ENCODE data around the gene ESRP2. TPM values are rescaled to one million over a fixed set of nuclear protein-coding genes. Genes with fewer than 3 reads are reported as not detected.

ESRP2 gene
- total RNA-seq, 1 donor = 0.86 TPM

DNA sequence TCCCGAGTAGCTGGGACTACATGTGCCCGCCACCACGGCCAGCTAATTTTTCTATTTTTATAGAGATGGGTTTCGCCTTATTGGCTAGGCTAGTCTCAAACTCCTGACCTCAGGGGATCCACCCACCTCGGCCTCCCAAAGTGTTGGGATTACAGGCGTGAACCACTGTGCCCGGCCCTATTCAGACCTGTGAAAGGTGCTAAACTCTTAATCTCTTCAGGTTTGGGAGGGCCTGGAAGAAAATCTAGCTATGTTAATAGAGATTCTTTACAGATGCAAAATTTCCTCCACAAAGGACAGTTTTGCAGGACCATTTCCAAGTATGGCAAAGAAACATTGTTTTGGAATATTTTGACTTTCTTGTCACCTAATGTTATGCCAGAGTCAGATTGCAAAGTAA, 6.2 kb upstream of the ESRP2 start:
- H3K4me3 ChIP-seq (ENCODE audit: low read depth, low read length) = no peak overlapping the region
- TF ChIP-seq, protein P1, sequence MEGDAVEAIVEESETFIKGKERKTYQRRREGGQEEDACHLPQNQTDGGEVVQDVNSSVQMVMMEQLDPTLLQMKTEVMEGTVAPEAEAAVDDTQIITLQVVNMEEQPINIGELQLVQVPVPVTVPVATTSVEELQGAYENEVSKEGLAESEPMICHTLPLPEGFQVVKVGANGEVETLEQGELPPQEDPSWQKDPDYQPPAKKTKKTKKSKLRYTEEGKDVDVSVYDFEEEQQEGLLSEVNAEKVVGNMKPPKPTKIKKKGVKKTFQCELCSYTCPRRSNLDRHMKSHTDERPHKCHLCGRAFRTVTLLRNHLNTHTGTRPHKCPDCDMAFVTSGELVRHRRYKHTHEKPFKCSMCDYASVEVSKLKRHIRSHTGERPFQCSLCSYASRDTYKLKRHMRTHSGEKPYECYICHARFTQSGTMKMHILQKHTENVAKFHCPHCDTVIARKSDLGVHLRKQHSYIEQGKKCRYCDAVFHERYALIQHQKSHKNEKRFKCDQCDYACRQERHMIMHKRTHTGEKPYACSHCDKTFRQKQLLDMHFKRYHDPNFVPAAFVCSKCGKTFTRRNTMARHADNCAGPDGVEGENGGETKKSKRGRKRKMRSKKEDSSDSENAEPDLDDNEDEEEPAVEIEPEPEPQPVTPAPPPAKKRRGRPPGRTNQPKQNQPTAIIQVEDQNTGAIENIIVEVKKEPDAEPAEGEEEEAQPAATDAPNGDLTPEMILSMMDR (IDR thresholded peaks at IDR 0.05; ENCODE audit: insufficient read depth, low read depth, low read length) = no peak
- no peak for DNase-seq (ENCODE audit: low read depth)

DNA sequence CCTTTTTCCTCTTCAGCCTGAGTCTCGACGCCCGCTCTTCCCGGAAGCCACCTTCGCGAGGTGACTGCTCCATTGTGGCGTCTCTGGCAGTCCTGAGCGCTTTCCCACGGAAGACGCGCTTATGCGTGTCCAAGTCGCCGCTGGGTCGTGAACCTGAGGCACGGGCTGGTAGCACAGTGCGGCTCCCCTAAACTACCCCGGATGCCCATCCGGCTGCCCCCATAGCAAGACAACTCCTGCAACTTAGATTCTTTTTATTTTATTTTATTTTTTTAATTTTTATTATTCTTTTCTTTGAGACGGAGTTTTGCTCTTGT, 2.1 kb upstream of the ESRP2 start:
- DNase-seq (ENCODE audit: low read depth) = no peak
- TF ChIP-seq, protein P1 (IDR thresholded peaks at IDR 0.05; ENCODE audit: insufficient read depth, low read depth, low read length) = no peak
- H3K4me3 ChIP-seq (ENCODE audit: low read depth, low read length) = peak overlapping the region; percentile 65

DNA sequence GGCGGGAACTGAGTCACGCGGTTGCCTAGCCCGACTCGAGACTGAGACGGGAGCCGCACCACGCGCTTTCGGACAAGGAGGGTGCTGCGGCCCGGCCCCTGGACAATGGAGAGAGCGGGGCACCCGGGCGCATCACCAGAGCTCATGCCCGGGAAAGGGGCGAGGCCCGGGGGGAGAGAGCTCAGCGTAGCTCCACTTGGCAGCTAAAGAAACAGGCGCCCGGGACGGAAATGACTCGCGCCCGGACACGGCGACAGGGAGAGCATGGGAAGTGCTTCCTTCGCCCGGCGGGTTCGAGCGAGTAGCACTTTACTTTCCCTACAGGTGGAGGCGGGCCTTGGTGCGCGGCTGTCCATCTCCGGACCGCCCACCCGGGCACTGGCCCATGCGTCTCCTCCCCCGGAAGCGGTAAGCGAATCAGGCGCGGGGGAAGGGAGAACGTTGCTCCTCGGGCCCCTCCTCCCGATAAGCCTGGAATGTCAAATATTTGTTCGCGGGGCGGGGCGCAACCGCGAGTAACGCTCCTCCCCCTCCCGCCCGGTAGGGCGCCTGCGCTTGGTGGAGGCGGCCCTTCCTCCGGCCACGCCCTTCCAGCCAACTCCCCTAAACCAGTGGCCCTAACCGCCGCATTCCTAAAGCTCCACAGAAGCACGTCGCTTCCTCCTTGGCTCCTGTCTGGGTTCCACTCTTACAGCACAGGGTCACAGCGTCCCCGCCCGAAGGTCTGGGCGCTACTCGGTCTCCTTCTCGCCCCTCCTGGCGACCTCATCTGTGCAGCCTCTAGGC, 1.5 kb upstream of the ESRP2 start:
- H3K4me3 ChIP-seq (ENCODE audit: low read depth, low read length) = peak overlapping the region; percentile 65
- peak; percentile 97 for DNase-seq (ENCODE audit: low read depth)
- TF ChIP-seq, protein P1 (IDR thresholded peaks at IDR 0.05; ENCODE audit: insufficient read depth, low read depth, low read length) = no peak

DNA sequence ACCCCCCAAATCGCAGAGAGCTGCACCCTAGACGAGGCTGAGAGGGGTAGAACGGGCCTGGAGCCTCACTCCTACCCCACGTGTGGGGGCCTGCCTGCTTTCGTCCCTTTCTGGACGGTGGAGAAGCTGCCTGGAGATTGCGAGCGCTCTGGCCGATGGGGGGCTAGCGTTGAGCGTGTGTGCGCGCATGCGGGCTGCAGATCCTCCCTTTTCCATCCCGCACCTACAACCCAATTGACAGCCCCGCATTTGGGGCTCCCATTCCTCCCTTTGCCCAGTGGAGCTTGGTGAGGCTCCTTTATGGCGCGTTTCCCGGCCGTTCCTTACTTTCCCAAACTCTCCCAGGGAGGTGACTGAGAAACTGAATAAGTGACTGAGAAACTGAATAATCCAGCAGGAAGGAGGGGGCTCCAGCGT, 907 bp upstream of the ESRP2 start:
- H3K4me3 ChIP-seq (ENCODE audit: low read depth, low read length) = peak overlapping the region; percentile 65
- TF ChIP-seq, protein P1 (IDR thresholded peaks at IDR 0.05; ENCODE audit: insufficient read depth, low read depth, low read length) = no peak
- no peak for DNase-seq (ENCODE audit: low read depth)

DNA sequence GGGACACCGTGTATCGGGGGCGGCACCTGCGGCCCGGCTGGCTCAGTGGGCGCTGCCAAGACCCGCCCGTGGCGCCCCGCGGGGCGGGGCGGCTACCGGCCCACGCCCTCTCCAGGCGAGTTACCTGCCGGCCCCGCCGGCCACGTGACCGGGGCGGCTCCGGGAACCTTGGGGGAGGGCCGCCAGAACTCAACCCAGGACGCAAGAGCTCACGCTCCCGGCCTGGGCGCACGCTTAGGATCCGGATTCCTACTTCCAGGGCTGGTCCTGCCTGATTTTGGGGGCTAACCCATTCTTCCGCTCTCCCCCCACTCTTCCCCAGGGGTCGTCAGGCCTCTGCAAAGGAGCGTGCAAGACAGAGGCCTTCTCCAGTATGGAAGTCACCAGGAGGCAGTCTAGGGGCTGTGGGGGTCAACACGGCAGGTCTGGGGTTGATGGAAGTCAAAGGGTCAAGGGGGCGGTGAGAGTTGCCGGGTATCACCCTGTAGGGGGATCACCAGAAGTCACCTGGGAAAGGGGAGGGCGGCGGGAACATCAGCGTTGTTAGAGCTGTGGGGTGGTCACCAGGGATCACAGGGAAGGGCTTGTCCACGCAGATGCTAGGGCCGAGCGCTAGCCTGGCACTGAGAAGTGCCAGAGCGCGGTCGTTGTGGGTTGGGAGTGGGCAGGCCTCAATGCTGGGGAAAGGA, 354 bp upstream of the ESRP2 start:
- TF ChIP-seq, protein P1 (IDR thresholded peaks at IDR 0.05; ENCODE audit: insufficient read depth, low read depth, low read length) = no peak
- peak overlapping the region; percentile 37 for H3K4me3 ChIP-seq (ENCODE audit: low read depth, low read length)
- no peak for DNase-seq (ENCODE audit: low read depth)

DNA sequence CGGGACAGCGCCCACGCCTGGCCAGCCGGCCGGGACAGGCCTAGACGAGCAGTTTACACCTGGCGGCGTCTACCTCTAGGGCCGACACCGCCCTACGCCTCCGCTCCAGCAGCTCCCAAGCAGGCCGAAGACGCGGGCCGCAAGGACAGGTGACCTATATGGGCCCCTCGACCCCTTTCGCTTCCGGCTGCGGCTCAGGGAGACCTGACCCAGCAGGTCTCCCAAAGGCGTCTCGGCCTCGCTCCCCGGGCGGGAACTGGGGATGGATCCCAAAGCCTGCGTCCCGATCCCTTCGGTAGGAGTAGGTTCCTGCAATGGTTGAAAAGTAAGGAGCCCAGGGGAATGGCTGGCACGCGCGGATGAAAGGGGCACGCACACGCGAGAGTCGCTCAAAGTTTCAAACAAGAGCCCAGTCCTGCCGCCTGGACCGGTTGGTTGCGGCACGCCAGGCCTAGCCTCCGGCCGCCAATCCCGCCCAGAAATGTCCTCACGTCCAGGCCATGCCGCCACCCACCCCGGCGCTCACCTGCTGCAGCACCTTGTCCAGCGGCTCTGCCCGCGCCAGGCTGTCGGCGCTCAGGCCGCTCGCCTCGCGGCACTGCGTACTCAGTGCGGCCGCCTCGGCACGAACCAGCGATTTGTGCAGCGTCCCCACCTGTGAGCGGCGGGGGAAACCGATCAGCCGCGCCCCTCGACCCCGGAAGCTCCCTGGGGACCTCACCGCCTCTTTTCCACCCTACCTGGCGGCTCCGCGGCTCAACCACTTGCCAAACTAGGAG, 630 bp downstream of the ESRP2 start:
- DNase-seq (ENCODE audit: low read depth) = no peak
- TF ChIP-seq, protein P1 (IDR thresholded peaks at IDR 0.05; ENCODE audit: insufficient read depth, low read depth, low read length) = no peak
- H3K4me3 ChIP-seq (ENCODE audit: low read depth, low read length) = no peak overlapping the region
